NCI-H460 (cell line): Measurements from ENCODE around the gene SLC7A9. TPM values are rescaled to one million over a fixed set of nuclear protein-coding genes. Genes with fewer than 3 reads are reported as not detected.
"Not testable (repeated sequence)": the region's sequence is repeated elsewhere in the genome, so short reads cannot be mapped to it uniquely, and the experiment has no call there.

ENCODE experiments used
- DNase-seq: peaks from one replicate; pipeline ENCODE4 v3.0.0-alpha.2; 2016; ENCODE audit warnings: low read depth; ENCODE audit errors: extremely low read depth
- total RNA-seq: library from RNA; depleted of rRNA; stranded (reverse); fragments of >200 nt; shearing (Covaris generic); gene quantifications from 2 replicates; pipeline ENCODE4 v1.2.3, GENCODE V29; 2014

The SLC7A9 gene
- total RNA-seq, 1 experiment from 2014 or later: not detected

DNA sequence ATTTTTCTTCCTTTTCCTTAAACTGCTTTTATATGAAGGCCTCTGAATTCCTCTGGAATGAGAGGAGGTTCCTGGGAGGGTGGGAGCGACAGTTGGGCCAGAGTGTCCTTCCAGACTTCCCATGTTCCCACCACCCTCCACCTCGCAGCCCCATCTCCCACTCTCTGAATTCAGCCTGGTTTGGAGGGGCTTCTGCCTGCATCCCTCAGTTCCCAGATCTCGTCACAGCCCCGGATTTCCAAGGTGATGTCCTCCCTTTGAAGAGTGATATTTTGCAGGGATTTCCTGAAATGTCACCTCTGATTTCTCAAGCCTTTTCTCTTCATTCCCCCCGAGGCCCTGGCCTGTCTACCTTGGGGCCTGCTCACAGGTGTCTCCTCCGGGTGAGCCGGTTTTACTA lies 16.7 kb upstream of the SLC7A9 start:
- no peak for DNase-seq

GRCh38 chr19:32885255-32885654 lies 15.7 kb upstream of the SLC7A9 start:
- not testable (repeated sequence) for DNase-seq

GRCh38 chr19:32881766-32882165 lies 12.2 kb upstream of the SLC7A9 start:
- no peak for DNase-seq

DNA sequence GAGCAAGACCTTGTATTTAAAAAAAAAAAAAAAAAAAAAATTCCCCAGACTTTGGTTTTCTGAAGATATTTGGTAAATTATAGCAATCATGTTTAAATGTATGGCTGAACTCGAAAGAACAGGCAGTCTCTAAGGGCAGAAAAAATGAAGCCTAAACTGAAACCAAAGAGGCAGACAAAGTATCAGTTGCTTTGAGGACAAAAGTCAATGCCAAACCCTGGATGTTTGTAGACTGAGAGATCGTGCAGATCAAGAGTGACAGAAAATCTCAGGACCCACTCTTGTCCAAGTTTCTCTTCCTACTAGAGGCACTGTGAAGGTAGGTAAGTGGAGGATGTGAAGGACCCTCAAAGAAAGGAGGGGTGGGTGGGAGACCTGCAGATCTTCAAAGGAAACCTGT lies 11.1 kb upstream of the SLC7A9 start:
- DNase-seq: no peak

DNA sequence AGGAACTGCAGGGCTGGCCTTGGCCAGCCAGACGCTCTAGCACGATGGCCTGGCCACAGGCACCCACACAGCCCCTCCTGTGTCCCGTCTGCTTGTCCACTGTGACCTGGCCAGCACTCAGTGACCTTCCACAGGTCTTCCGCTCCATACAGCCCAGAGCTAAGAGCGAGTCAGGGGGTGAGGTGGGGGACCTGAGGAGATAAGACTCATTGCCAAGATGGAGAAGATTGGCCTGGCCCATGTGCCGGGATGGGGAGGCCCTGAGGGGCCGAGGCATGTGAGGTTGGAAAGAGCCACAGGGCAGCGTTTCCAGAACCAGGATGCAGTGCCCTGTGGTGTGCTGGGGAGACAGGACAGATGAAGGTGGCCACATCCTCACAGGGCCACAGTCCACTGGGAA lies 10.2 kb upstream of the SLC7A9 start:
- DNase-seq: no peak

GRCh38 chr19:32878988-32879387 lies 9.4 kb upstream of the SLC7A9 start:
- no peak for DNase-seq

DNA sequence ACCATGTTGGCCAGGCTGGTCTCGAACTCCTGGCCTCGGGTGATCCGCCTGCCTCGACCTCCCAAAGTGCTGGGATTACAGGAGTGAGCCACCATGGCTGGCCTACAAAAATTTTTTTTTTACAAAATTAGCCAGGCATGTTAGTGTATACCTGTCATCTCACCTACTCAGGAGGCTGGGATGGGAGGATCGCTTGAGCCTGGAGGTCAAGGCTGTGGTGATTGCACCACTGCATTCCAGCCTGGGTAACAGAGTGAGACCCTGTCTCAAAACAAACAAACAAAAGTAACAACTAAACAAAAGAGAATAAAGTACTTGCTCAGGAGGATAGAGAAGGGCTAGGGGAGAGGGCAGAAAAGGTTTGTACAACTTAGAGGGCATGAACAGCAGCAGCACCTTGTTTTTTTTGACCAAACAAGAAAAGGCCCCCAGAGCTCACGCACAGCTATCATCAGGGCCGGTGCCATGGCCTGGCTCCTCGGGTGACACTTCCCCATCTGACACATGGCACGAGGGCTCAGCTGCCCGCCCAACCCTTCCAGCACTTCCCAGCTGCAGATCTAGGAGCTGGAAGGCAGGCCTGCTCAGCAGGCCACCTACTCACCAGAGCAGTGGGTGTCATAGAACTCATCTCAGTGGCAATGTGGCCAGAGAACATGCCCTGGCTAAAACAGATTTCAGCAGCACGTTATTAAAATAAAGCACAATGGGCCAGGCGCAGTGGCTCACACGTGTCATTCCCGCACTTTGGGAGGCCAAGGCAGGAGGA lies 8.6 kb upstream of the SLC7A9 start:
- DNase-seq: no peak

- no peak for DNase-seq
Measured at GRCh38 chr19:32877323-32877912, 7.9 kb upstream of the SLC7A9 start.

DNA sequence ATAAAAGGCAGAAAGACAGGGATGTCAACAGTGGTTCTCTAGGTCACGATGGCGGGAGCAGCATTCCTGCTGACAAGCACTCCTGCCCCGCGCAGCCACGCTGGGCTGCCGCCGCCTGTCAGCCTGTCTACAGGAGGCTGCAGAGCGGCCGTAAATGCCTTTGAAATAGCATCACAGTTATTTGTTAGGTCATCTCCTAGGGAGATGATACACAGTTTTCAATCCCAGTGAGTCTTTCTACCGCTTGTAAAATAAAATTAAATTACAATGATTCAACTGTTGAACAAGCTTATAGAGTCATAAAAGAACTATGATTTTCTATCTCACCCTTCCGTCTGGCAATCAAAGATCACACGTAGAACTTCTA lies 7.3 kb upstream of the SLC7A9 start:
- DNase-seq: no peak

GRCh38 chr19:32876236-32876918 lies 6.8 kb upstream of the SLC7A9 start:
- no peak for DNase-seq

DNA sequence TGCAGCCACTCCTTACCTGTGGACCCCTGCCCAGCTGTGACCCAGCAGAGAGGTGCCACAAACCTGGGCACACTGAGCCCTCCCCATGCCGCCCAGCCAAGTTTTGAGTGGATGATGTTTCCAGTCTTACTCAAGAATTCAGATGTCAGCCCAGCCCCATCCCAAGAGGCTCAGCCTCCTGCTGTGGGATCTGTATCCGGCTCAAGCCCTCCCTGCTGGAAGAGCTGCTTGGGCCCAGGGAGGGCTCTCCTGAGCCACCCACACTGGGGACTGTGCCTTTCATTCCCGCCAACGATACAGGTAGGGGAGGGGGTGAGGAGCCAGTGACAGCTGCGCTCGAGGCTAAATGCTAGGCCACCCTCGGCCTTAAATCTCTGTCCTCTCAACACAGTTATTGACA lies 5.9 kb upstream of the SLC7A9 start:
- no peak for DNase-seq

GRCh38 chr19:32874605-32875004 lies 5.0 kb upstream of the SLC7A9 start:
- DNase-seq: no peak

DNA sequence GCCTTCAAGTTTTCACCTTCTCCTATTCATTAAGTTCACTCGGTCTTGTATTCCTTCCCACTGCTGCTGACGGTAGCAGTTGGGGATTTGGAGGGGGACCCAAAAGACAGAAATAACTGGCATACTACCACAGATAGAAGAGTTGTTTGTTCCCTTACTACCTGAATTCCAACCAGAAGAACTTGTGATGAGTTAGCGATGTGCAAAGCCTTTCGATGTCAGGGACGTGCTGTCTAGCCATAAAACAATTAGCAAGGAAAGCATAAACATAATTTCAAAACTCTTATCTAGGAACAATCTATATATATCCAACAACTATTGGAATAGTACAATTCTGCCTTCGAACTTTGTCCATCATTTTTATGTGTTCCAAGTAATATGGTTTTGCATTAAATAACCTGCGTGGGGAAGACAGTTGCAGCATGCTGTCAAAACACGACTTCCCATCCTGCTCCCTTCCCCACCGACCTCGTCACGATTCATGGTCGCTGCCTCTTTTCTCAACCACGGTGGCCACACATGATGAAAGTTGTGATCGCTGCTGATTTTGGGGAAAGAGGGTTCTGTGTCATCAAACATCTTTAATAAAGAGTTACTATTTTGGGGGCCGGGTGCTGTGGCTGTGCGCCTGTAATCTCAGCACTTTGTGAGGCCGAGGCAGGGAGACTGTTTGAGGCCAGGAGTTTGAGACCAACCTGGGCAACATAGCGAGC lies 3.8 kb upstream of the SLC7A9 start:
- no peak for DNase-seq

DNA sequence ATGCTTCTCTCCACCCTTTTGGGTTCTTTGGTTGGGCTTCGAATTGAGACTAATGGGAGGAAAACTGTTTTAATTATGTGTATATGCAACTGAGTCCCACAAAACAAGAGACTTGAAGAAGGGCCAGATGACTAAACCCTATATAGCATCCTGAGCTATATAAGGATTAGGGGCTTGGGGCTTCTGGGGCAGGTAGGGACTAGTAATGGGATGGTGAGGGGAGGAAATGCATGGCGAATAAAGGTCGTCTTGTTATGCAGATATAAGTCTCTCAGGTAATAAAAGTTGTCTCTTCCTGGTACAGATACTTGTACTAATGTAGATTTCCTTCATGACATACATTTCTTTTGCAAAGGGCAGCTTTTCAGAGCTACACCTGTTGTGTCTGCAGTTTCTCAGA lies 2.8 kb upstream of the SLC7A9 start:
- no peak for DNase-seq

- no peak for DNase-seq
Measured at GRCh38 chr19:32870981-32871451, 1.4 kb upstream of the SLC7A9 start.

DNA sequence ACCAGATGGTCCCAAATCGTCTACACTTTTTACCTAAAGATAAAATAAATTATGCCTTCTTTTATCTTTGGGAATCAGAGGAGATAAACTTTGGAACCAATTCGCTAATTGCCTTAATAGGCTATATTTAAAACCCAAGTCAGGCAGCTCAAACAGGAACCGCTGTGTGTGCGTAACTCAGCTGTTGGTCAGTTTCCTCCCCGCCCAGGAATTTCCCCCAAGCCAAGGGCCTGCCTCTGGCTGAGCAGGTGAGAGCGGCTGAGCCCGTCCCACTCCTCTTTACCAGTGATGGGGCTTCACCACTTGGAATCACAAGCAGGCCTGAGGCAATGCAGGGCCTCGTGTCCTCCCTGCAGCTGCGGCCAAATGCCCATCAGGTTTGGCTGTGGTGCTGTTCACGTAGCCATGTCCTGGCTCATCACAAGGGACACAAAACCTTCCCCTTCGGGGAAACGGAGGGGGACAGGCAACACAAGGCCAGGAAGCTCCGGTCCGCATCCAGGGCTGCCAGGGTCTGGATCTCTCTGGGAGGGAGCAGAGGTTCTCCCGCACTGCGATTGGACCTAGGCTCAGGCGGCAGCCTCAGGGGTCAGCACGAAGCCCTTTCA lies 503 bp upstream of the SLC7A9 start:
- no peak for DNase-seq

- no peak for DNase-seq
Measured at GRCh38 chr19:32868206-32868950, 1.2 kb downstream of the SLC7A9 start.

- DNase-seq: not testable (repeated sequence)
Measured at GRCh38 chr19:32867436-32867835, 2.1 kb downstream of the SLC7A9 start.

DNA sequence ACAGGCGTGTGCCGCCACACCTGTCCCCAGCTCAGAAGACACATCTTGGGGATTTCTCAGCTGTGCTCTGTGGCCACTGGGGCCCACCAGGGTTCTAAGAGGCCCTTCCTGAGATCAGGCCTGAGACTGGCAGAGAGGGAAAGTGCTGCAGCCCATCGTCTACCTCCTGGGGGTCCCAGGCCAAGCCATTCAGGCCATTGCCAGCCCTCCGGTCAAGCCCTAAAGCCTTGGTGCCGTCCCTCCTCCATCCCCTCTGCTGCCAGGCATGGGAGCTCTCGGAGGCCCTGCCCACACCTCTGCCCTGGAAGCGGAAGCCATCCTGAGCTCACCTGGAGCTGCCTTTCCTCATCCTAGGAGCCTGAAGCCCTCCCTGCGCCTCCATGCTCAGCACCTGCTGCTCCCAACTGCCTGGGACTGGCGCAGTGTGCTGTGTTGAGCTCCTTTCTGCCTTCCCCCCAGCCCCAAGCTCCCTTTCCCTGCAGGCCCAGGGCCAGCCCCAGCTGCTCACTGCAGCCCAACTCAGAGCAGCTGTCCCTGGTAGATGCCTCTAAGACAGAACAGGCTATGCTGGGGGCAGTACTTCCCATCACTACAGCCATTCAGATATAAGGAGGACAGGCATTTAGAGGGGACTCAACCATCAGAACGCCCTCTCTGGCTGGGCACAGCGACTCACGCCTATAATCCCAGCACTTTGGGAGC lies 2.9 kb downstream of the SLC7A9 start:
- DNase-seq: no peak

DNA sequence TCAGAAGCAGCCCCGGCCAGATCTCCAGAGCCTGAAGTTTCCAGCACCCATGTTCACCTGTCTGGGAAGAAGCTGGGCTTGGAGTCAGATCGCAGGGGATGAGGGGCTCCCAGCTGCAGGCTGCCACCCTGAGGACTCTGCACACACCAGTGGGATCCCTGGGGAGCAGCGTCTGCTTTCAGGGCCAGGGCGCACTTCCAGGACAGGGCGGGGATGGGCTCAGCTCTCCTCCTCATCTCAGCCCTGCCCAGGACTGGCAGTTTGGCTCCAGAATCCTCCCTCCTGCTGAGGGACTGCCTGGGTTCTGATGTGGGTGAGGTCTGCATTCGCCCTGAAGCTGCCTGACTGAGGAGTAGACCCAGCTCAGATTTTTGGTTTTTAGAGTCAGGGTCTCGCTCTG lies 3.5 kb downstream of the SLC7A9 start:
- DNase-seq: no peak
